ENCODE measurements around the gene GSG1L.

- TF ChIP-seq CTCF (IDR thresholded peaks at IDR 0.05; ENCODE audit: low read depth, low read length) (no peak), POLR2A (IDR thresholded peaks at IDR 0.05; ENCODE audit: extremely low read depth, insufficient read length) (peak; percentile 23), MYC (IDR thresholded peaks at IDR 0.05; ENCODE audit: low read depth, low read length) (peak; percentile 15; the same call in 1 of the 2 replicates)
Measured at GRCh38 chr16:28010671-28011070, 52.8 kb downstream of the GSG1L start.

Data from NB4 (cell line).